Activated T-cell treated with anti-CD3 and anti-CD28 coated beads, Interleukin-2, amount 50 U/mL, for 24 hours (primary cell): Measurements from ENCODE around the gene MRC2.
"Not testable (repeated sequence)": the region's sequence is repeated elsewhere in the genome, so short reads cannot be mapped to it uniquely, and the experiment has no call there.

ENCODE experiments used
- DNase-seq: peaks from one replicate; pipeline ENCODE4 v3.0.0-alpha.2; 2020
- H3K27ac Mint-ChIP-seq: 2 replicates; pipeline ENCODE4 v1.8.0; 2020; ENCODE audit warnings: mild to moderate bottlenecking, mixed read lengths
- H3K27me3 Mint-ChIP-seq: 2 replicates; pipeline ENCODE4 v1.8.0; 2020; ENCODE audit warnings: mixed read lengths
- H3K36me3 Mint-ChIP-seq: 2 replicates; pipeline ENCODE4 v1.8.0; 2020; ENCODE audit warnings: low read depth, mixed read lengths
- H3K4me1 Mint-ChIP-seq: 2 replicates; pipeline ENCODE4 v1.8.0; 2020; ENCODE audit warnings: low read depth, mixed read lengths
- H3K4me3 Mint-ChIP-seq: 2 replicates; pipeline ENCODE4 v1.8.0; 2020; ENCODE audit warnings: mild to moderate bottlenecking, moderate library complexity, mixed read lengths
- H3K9me3 Mint-ChIP-seq: 2 replicates; pipeline ENCODE4 v1.8.0; 2020; ENCODE audit warnings: mixed read lengths

Gene MRC2

GRCh38 chr17:62684179-62684578, 56.7 kb downstream of the MRC2 start:
- no peaks in the 10 kb centered on the region for H3K9me3 Mint-ChIP-seq
- DNase-seq: no peak
- H3K27ac Mint-ChIP-seq: no peak overlapping the region
- peaks cover 2% of the 10 kb centered on the region for H3K4me1 Mint-ChIP-seq
- no peak overlapping the region for H3K4me3 Mint-ChIP-seq
- no peaks in the 10 kb centered on the region for H3K27me3 Mint-ChIP-seq
- H3K36me3 Mint-ChIP-seq: peaks cover 3% of the 10 kb centered on the region

GRCh38 chr17:62687997-62688396, 60.5 kb downstream of the MRC2 start:
- no peak overlapping the region for H3K4me3 Mint-ChIP-seq
- peaks cover 2% of the 10 kb centered on the region for H3K4me1 Mint-ChIP-seq
- no peaks in the 10 kb centered on the region for H3K9me3 Mint-ChIP-seq
- peaks cover 3% of the 10 kb centered on the region for H3K36me3 Mint-ChIP-seq
- H3K27ac Mint-ChIP-seq: no peak overlapping the region
- no peak for DNase-seq
- no peaks in the 10 kb centered on the region for H3K27me3 Mint-ChIP-seq

GRCh38 chr17:62688398-62689160, 61.1 kb downstream of the MRC2 start:
- Mint-ChIP-seq H3K4me3 (no peak overlapping the region), H3K27me3 (no peaks in the 10 kb centered on the region), H3K9me3 (no peaks in the 10 kb centered on the region), H3K36me3 (peaks cover 3% of the 10 kb centered on the region), H3K4me1 (peaks cover 2% of the 10 kb centered on the region), H3K27ac (no peak overlapping the region)
- DNase-seq: no peak

GRCh38 chr17:62689441-62690167, 62.1 kb downstream of the MRC2 start:
- no peak overlapping the region for H3K27ac Mint-ChIP-seq
- H3K36me3 Mint-ChIP-seq: no peaks in the 10 kb centered on the region
- H3K9me3 Mint-ChIP-seq: no peaks in the 10 kb centered on the region
- peaks cover 5% of the 10 kb centered on the region for H3K27me3 Mint-ChIP-seq
- no peak overlapping the region for H3K4me3 Mint-ChIP-seq
- DNase-seq: no peak
- peaks cover 2% of the 10 kb centered on the region for H3K4me1 Mint-ChIP-seq

GRCh38 chr17:62690168-62690897, 62.9 kb downstream of the MRC2 start:
- H3K4me3 Mint-ChIP-seq: no peak overlapping the region
- no peaks in the 10 kb centered on the region for H3K4me1 Mint-ChIP-seq
- no peaks in the 10 kb centered on the region for H3K9me3 Mint-ChIP-seq
- no peak for DNase-seq
- no peaks in the 10 kb centered on the region for H3K36me3 Mint-ChIP-seq
- H3K27me3 Mint-ChIP-seq: peaks cover 5% of the 10 kb centered on the region
- H3K27ac Mint-ChIP-seq: no peak overlapping the region

- not testable (repeated sequence) for H3K4me3 Mint-ChIP-seq, H3K27ac Mint-ChIP-seq, H3K36me3 Mint-ChIP-seq, H3K4me1 Mint-ChIP-seq, H3K27me3 Mint-ChIP-seq, H3K9me3 Mint-ChIP-seq, DNase-seq
Observed at GRCh38 chr17:62691589-62691915, 64.1 kb downstream of the MRC2 start.

- Mint-ChIP-seq H3K9me3 (no peaks in the 10 kb centered on the region), H3K27ac (no peak overlapping the region), H3K36me3 (no peaks in the 10 kb centered on the region), H3K4me1 (no peaks in the 10 kb centered on the region), H3K4me3 (no peak overlapping the region), H3K27me3 (peaks cover 5% of the 10 kb centered on the region)
- no peak for DNase-seq
Observed at GRCh38 chr17:62692159-62692651, 64.7 kb downstream of the MRC2 start.

- Mint-ChIP-seq H3K4me3 (no peak overlapping the region), H3K27me3 (peaks cover 8% of the 10 kb centered on the region), H3K36me3 (no peaks in the 10 kb centered on the region), H3K27ac (no peak overlapping the region), H3K9me3 (no peaks in the 10 kb centered on the region), H3K4me1 (no peaks in the 10 kb centered on the region)
- DNase-seq: no peak
Observed at GRCh38 chr17:62692721-62693431, 65.4 kb downstream of the MRC2 start.

GRCh38 chr17:62693616-62694409, 66.3 kb downstream of the MRC2 start:
- Mint-ChIP-seq H3K36me3 (no peaks in the 10 kb centered on the region), H3K27ac (no peak overlapping the region), H3K9me3 (no peaks in the 10 kb centered on the region), H3K4me3 (no peak overlapping the region), H3K4me1 (no peaks in the 10 kb centered on the region), H3K27me3 (peaks cover 9% of the 10 kb centered on the region)
- no peak for DNase-seq

GRCh38 chr17:62695093-62695738, 67.7 kb downstream of the MRC2 start:
- not testable (repeated sequence) for H3K4me3 Mint-ChIP-seq, H3K36me3 Mint-ChIP-seq, H3K9me3 Mint-ChIP-seq, H3K27ac Mint-ChIP-seq, H3K4me1 Mint-ChIP-seq, DNase-seq
- H3K27me3 Mint-ChIP-seq: peaks cover 17% of the 10 kb centered on the region

- H3K36me3 Mint-ChIP-seq: no peaks in the 10 kb centered on the region
- no peak for DNase-seq
- H3K4me1 Mint-ChIP-seq: no peaks in the 10 kb centered on the region
- peaks cover 23% of the 10 kb centered on the region for H3K27me3 Mint-ChIP-seq
- no peak overlapping the region for H3K27ac Mint-ChIP-seq
- no peaks in the 10 kb centered on the region for H3K9me3 Mint-ChIP-seq
- no peak overlapping the region for H3K4me3 Mint-ChIP-seq
Observed at GRCh38 chr17:62696256-62696655, 68.8 kb downstream of the MRC2 start.

- Mint-ChIP-seq H3K27ac (no peak overlapping the region), H3K36me3 (no peaks in the 10 kb centered on the region), H3K4me3 (no peak overlapping the region), H3K27me3 (peaks cover 28% of the 10 kb centered on the region), H3K4me1 (no peaks in the 10 kb centered on the region), H3K9me3 (no peaks in the 10 kb centered on the region)
- DNase-seq: no peak
Observed at GRCh38 chr17:62696726-62697490, 69.4 kb downstream of the MRC2 start.

- H3K9me3 Mint-ChIP-seq, H3K4me1 Mint-ChIP-seq, H3K36me3 Mint-ChIP-seq, H3K27ac Mint-ChIP-seq, DNase-seq, H3K4me3 Mint-ChIP-seq: not testable (repeated sequence)
- H3K27me3 Mint-ChIP-seq: peaks cover 41% of the 10 kb centered on the region
Observed at GRCh38 chr17:62698459-62698858, 71.0 kb downstream of the MRC2 start.
